AG10803 (cell line): ENCODE results near the gene HOXB2.
"Not testable (repeated sequence)": the region's sequence is repeated elsewhere in the genome, so short reads cannot be mapped to it uniquely, and the experiment has no call there.

ENCODE experiments used
- DNase-seq: peaks from one replicate; pipeline ENCODE4 v3.0.0; 2010; ENCODE audit warnings: low read depth
- H3K4me3 ChIP-seq: 2 replicates; pipeline ENCODE4 v1.5.1; 2011; ENCODE audit warnings: mild to moderate bottlenecking, low read length, control low read depth
- TF ChIP-seq, protein P1 (sequence below): conservative IDR thresholded peaks from 2 replicates; pipeline ENCODE4 v1.5.1; 2011; ENCODE audit warnings: mild to moderate bottlenecking, low read length, control low read depth, inconsistent platforms

HOXB2 gene

DNA sequence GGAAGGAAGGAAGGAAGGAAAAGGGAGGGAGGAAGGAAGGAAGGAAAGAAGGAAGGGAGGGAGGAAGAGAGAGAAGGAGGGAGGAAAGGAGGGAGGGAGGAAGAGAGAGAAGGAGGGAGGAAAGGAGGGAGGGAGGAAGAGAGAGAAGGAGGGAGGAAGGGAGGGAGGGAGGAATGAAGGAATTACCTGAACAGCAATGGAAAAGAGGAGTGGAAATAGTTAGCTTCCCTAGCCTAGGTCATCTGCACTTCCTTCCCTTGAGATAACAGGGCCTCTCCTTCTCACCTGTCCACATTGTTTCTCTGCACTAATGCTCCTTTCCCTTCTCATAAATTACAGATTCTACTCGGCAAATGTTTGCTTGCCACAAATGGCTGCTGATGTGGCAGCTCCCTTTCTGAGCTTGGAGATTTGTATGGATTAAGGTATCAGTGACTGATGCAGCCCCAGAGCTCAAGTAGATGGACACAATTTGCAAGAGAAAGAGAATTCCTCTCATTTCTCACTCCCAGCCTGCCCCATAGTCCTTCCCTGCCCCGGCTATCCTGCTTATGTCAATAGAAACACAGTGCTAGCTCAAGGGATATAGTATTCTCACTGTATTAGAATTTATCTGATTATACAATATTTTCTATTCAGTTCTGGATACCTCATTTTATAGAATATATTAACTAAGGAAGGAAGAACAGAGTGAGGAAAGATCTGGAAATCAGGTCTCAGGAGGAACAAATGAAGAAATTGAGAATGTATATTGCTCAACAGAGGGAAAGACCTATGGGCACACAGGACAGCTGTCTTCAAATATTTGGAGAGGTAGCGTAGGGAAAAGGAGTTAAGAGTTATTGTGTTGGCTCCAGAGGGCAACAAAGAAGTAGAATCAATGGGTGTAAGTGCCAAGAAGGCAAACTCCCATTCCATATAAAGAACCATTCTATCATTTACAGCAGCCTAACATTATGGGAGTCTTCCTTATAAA, 28.7 kb downstream of the HOXB2 start:
- DNase-seq: no peak
- no peak overlapping the region for H3K4me3 ChIP-seq
- TF ChIP-seq, protein P1, sequence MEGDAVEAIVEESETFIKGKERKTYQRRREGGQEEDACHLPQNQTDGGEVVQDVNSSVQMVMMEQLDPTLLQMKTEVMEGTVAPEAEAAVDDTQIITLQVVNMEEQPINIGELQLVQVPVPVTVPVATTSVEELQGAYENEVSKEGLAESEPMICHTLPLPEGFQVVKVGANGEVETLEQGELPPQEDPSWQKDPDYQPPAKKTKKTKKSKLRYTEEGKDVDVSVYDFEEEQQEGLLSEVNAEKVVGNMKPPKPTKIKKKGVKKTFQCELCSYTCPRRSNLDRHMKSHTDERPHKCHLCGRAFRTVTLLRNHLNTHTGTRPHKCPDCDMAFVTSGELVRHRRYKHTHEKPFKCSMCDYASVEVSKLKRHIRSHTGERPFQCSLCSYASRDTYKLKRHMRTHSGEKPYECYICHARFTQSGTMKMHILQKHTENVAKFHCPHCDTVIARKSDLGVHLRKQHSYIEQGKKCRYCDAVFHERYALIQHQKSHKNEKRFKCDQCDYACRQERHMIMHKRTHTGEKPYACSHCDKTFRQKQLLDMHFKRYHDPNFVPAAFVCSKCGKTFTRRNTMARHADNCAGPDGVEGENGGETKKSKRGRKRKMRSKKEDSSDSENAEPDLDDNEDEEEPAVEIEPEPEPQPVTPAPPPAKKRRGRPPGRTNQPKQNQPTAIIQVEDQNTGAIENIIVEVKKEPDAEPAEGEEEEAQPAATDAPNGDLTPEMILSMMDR: no peak

DNA sequence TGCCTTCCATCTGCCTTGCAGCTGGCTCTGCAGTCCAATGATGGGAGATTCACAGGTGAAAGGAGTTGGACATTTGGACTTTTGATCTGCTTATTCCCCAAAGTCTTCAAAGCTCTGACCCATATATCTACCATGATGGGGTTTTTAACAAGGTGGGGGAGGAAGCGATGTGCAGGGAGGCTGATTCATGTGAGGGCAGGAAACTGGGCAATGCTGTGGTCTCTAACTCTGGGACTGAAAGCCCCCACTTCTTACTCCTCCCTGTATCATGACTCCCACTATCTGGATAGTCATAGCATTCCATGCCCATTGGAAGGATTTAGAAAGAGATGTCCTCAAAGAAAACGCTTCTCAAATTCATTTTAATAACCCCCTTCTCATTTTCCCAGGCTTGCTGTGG, 30.4 kb downstream of the HOXB2 start:
- TF ChIP-seq, protein P1: no peak
- no peak overlapping the region for H3K4me3 ChIP-seq
- no peak for DNase-seq

DNA sequence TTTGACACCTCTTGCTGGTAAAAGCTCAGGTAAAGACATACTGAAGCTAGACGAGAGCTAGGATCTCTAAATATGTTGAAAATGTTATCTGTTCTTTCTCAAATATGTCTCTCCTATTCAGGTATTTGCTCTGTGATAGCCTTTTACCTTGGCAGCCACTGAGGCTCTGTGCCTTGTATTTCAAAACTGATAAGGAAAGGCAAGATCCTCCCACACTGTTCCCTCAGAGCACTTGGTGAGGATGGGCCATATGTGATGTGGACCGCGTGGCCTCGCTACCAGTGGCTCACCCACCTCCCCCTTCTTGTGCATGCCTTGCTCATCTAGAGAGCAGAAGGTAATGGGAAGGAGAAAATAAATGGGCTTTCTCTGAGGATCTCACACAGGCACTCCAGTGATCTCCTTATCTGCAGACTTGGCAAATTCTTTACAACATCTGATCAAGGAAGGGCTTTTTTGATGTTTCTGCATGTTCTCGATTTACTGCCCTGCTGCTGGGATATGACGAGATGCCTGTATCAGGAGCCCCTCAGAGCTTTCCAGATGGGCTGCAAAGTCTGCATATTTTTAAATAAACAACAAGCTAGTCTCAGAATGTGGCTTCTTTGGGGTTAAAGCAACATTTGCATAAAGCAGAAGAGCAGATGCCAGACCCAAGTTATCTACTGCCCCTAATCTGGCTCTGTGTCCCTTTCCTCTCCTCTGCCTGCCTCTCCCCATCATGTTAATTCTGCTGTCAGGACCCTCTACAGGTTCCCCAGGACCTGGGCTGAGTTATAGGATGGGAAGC, 31.0 kb downstream of the HOXB2 start:
- no peak for DNase-seq
- no peak overlapping the region for H3K4me3 ChIP-seq
- TF ChIP-seq, protein P1: no peak

DNA sequence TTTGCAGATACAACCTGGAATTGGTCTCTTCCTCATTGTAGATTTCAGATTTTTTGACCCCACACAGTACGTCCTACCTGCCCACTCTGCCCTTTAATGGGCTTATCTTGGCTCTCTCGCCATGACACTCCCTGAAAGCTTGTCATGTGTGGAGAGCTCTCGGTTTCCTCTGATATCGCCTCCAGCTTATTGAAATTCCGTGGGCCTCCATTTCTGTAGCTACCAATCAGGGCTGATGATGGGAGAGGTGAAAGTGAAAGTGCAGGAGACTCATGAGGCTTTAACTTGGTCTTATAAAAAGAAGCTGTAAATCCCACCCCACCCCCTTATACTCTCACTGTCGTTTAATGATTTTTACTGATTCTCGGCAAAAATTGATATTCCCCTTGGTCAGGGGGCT, 31.8 kb downstream of the HOXB2 start:
- H3K4me3 ChIP-seq: no peak overlapping the region
- TF ChIP-seq, protein P1: no peak
- no peak for DNase-seq

DNA sequence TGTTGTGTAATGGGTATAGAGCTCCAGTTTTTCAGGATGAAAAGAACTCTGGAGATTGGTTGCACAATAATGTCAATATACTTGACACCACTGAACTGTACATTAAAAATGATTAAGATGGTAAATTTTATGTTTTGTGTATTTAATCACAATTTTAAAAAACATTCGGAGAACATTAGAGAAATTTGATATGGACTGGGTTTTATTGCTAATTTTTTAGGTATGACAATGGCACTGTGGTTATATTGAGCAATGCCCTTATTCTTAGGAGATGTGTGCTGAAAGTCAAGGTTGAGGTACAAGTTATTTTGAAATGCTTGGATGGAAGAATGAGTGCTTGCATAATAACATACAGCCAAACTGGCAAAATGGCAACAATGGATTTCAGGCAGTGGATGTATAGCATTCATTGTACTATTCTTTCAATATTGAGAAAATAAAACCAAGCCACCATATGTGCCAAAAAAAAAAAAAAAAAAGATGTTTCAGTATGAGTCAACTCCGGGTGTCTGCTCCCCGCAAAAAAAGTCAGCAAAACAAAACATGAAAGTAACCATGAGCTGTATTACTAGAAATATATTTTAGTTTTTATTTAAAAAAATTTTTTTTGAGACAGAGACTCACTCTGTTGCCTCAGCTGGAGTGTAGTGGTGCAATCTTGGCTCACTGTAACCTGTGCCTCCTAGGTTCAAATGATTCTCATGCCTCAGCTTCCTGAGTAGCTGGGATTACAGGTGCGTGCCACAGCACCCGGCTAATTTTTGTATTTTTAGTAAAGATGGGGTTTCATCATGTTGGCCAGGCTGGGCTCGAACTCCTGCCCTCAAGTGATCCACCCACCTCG, 33.9 kb downstream of the HOXB2 start:
- no peak overlapping the region for H3K4me3 ChIP-seq
- DNase-seq: peak; percentile 95
- TF ChIP-seq, protein P1: no peak

DNA sequence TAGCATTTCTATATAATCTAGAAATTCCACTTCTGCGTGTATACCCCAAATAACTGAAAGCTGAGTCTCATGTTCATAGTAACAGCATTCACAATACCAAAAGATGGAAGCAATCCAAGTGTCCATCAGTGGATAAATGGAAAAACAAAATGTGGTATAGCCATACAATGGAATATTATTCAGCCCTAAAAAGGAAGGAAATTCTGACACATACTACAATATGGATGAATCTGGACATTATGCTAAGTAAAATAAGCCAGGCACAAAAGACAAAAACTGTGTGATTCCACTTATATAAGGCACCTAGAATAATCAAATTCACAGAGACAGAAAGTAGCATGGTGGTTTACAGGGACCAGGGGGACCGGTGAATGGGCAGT, 34.5 kb downstream of the HOXB2 start:
- H3K4me3 ChIP-seq: no peak overlapping the region
- TF ChIP-seq, protein P1: no peak
- no peak for DNase-seq

DNA sequence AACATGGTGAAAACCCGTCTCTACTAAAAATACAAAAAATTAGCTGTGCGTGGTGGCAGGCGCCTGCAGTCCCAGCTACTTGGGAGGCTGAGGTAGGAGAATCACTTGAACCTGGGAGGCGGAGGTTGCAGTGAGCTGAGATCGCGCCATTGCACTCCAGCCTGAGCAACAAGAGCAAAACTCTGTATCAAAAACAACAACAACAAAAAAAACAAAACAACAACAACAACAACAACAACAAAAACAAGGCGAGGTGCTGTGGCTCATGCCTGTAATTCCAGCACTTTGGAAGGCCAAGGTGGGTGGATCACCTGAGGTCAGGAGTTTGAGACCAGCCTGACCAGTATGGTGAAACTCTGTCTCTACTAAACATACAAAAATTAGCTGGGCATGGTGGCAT, 35.2 kb downstream of the HOXB2 start:
- DNase-seq, H3K4me3 ChIP-seq: not testable (repeated sequence)
